SW 1271 (cell line): ENCODE measurements around the gene ZNF680.
"Not testable (repeated sequence)": the region's sequence is repeated elsewhere in the genome, so short reads cannot be mapped to it uniquely, and the experiment has no call there.

ENCODE experiments used
- DNase-seq, 2 experiments: peaks; one replicate each; lab custom pipeline; 2025; lab: John Stamatoyannopoulos, UW

The ZNF680 gene

DNA sequence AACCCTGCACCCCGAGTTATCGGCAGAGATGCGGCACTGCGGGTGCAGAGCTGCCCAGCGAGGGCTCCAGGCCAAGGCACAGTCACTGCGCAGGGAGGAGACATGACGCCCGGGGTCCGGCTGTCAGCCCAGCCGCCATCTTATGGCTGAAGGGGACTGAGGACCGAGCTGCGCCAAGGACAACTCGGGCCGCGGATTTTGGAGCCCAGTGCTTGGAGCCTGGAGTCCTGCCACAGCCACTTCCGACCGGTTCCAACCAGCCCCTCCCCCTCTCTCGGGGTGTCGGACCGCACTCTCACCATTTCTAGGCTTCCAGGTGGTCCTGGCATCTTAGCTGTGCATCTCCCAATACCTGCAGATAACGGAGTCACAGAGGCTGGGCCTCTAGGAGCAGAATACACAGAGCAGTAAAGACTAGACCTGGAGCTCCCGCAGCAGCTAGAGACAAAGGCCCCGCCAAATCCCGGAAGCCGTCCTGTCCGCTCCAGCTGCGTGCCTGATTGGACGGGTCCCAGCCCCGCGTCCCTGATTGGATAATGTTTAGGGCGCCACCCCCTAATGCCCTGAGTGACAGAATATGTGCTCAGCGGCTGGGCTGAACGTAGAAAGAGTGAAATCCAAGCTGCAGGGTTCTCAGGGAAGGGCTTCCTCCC lies at the start of gene ZNF680:
ZNF680 (minus strand) TSS at position 446 of the 653 bp plus-strand sequence; CDS start at position 329, 117 bp downstream.
- DNase-seq: peak; percentile 87 to 95

DNA sequence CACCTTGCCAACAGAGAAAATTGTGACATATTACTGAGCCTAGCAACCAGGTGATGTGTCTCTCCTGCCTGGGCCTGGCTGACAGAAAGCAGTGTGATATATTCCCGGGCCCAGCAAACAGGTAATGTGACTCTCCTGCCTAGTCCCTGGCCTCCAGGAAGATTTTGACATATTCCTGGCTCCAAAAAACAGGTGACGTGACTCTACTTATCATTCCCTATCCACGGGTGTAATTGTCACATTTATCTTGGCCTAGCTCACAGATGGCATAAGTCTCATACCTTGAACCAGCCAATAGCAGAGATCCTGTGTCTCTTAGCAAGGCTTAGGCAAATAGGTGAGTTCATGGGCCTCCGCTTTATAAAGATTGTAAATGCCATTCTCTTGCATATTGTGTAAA lies 49.6 kb upstream of the ZNF680 start:
- DNase-seq: no peak

DNA sequence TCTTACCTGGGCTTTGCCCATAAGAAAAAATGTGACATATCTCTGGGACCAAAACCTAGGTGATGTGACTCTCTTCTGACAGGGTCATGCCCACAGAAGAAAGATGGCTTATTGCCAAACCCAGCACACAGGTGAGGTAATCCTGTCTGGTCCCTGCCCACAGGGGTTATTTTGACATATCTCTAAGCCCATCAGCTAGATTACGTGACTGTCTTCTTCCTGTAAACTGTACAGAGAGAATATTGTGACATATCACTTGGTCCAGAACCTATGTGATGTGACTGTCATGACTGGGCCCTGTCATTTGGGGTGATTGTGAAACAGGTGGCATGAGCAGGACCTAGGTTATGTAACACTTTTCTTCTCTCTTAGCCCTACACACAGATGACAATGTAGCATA lies 48.8 kb upstream of the ZNF680 start:
- no peak for DNase-seq

DNA sequence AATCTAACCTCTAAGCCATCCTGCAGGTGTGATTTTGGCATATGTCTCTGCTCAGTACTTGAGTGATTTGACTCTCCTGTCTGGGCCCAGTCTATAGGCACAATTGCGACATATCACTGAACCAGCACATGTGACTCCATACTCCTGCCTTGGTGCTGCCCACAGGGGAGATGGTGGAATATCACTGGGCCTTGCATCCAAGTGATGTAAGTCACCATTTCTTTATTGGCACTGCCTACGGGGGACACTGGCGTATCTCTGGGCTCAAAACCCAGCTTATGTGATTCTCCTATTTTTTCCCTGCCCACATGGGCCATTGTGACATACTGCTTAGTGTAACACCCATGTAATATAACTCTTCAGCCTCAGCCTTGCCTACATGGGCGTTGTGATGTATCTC lies 48.1 kb upstream of the ZNF680 start:
- DNase-seq: no peak

DNA sequence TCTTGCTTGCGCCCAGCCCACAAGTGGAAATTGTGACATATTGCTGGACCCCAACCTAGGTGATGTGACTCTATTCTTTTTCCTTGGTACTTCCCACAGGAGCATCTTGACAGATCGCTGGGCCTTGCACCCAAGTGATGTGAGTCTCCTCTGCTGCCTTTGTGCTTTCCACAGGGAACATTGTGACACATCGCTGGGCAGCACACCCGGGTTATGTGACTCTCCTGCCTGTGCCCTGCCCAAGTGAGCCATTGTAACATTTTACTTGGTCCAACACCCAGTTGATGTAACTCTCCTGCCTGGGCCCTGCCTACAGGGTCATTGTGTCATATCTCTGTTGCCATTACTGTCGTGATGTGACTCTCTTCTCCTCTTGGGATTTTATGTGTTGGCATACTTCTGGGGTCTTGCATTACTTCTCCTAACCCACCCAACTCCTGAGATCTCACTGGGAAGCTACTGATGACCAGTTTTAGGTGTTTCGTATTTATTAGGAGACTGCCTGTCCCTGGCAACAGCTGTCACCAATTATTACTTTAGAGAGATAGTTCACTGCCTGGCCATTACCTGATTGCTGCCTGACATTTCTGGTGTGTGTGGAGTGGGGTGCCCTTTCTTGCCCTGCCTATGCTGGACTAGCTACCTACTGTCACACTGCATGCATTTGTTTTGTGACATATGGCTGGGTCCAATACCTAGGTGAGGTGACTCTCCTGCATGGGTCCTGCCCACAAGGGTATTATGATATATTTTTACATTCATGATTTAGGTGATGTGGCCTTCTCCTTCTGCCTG lies 45.4 kb upstream of the ZNF680 start:
- no peak for DNase-seq

DNA sequence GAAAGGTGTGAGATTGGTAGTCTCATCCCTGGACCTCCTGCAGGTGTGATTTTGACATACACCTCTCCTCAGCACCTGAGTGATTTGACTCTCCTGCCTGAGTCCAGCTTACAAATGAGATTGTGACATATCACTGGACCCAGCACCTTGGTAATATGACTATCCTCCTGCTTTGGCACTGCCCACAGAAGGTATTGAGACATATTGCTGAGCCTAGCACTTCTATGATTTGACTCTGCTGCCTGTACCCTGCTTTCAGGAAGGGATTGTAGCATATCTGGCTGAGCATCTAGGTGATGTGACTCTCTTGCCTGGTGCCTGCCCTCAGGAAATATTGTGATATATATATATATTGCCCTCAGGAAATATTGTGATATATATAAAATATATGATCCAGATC lies 43.5 kb upstream of the ZNF680 start:
- DNase-seq: no peak

DNA sequence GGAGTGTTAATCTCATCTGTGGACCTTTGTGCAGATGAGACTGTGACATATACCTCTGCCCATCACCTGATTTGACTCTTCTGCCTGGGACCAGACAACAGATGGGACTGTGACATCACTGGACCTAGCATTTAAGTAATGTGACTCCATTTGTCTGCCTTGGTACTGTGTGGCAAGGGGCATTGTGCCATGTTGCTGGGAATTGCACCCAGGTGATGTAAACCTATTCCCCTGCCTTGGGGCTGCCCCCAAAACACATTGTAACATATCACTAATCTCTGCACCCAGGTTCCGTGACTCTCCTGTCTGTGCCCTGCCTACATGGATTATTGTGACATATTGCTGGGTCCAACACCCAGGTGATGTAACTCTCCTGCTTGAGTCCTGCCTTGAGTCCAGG lies 40.4 kb upstream of the ZNF680 start:
- DNase-seq: no peak

DNA sequence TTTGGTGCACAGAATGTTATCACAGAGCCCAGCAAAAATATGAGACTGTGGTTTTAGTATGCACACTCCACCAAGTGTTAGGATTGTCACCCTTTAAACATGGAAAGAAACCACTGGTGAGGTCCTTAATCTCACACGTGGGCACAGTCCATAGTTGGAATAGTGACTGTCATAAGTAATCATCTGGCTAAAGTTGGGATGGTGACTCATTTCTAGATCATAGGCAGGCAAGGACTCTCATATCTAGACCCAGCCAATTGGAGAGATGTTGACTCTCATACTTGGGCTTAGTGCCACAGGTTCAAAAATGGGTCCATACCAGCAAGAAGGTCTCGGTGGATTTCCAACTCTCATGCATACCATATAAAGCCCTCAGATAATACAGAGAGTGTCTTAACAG lies 39.6 kb upstream of the ZNF680 start:
- DNase-seq: no peak

DNA sequence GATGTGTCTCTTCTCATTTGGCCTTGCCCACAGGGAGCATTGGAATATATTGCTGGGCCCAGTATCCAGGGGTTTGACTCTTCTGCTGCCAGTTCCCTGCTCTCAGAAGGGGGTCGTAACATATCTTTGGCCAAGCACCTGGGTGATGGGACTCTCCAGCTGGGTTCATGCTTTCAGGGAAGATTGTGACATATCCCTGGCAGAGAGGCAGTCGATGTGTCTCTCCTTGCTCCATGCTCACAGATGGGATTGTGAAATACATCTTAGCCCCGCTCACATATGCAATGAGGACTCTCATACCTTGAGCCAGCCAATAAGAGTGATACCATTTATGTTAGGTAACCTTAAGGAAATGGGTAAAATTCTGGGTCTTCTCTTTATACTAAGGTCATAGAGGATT lies 39.2 kb upstream of the ZNF680 start:
- DNase-seq: no peak

DNA sequence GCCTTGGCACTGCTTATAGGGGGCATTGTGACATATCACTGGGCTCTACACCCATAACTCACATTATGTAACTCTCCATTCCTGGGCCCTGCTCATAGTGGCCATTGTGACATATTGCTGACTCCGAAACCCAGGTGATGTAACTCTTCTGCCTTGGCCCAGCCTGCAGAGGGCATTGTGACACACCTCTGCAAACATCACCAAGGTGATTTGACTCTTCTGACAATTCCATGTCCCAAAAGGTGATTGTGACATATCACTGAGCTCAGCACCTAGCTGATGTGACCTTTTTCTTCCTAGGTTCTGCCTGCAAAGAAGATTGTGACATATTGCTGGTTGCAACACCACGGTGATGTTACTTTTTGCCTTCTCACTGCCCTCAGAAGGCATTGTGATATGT lies 36.5 kb upstream of the ZNF680 start:
- no peak for DNase-seq

DNA sequence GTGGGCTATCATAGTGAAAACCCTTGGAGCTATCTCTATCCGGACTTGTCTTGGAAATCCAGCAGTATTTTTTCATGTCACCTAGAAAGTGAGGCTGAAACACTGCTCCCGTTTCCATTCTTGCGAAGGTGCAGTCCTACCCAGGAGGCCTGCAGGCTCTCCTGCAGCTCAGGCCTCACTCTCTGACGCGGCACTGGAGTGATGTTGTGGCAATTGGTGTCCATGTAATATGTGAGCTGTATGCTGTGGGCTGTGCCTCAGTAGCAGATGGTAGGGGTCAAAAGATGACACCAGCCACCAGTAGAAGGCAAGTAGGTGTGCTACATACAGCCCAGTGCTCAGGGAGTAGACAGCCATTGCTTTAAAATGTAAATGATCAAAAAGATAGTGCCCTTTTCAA lies 28.1 kb upstream of the ZNF680 start:
- no peak for DNase-seq

DNA sequence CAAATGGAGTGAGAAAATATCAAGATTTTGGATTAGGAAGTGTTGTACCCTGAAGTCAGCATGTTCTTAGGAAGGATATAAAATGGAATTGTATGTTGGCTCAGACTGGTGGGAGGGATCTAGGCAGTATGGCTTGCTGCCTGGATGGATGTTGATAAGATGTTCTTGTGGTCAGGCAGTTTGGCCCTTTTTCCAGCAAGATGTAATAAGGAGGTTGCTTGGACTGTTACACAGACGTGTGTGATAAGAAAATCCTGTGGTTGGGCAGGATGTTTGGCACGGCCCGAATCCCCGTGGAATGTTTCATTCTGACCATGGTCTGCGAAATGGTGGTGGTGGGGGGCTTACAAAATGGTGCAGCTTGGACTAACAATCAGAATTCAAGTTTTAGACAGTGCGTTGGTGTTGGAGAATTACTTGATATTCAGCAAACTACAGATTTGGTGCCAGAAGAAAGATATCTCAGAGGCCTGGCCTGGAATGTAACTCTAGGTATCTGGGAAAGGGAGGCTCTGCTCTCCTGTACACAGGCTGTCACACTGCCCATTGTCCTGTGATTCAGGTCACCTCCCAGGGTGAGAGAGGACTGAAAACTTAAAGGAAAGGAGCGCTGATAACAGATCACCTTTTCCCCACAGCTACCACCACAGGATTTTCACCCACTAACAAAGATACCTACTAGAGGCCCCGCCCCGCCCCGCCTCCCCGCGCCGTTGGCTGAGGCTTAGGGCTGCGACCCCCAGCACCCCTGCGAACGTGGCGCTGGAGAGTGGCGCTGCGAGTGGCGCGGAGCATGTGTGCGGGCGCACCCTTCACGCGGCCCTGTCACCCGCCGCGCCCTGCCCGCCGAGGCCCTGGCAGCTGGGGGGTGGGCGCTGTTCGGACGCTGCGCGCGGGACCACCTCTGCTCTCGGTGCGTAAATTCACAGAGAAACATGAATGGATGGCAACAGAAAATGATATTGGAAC lies 19.3 kb upstream of the ZNF680 start:
- DNase-seq: no peak

DNA sequence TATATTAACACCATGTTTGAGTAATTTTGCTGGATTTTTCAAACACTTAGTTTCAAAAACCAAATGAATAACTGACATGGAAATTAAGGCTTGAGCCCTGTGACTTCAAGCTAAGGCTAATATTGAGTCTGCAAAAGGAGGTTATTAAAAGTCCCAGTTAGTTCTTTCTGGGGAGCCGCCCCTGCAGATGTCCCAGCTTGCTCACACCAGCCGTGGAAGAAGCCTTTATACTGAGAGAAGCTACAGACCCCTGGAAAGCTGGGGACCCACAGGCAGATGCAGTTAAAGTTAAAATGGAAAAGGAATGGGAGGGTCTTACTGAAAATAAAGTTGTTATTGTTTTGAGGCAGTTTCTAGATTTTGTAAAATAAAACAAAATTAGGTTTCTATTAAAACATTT lies 18.5 kb upstream of the ZNF680 start:
- no peak for DNase-seq

DNA sequence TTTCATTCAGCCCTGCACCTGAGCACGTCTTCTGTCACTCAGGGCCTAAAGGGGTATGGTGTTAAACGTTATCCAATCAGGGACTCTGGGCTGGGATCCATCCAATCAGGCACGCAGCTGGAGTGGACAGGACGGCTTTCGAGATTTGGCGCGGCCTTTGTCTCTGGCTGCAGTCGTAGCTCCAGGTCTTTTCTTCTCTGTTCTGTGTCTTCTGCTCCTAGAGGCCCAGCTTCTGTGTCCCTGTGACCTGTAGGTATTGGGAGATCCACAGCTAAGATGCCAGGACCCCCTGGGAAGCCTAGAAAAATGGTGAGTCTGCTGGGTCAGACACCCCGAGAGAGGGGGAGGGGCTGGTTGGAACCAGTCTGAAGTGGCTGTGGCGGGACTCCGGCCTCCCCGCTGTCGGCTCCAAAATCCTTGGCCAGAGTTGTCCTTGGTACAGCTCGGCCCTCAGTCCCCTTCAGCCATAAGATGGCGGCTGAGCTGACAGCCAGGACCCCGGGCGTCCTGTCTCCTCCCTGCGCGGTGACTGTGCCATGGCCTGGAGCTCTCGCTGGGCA lies 11.7 kb upstream of the ZNF680 start:
- peak; percentile 52 to 81 for DNase-seq

DNA sequence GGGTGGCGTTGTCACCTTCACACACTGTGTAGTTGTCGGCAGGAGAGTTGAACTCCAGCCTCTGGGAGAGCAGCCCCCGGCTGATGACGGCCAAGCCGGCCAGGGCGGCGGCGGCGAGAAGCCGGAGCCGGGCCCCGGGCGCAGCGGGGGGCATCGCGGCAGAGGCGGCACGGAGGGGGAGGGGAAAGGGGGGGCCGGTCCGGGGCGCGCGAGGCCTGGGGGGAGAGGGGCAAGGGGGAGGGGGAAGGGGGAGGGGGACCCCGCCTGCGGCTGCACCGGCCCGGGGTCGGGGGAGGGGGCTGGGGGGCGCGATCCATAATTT lies 7.4 kb upstream of the ZNF680 start:
- not testable (repeated sequence) for DNase-seq

DNA sequence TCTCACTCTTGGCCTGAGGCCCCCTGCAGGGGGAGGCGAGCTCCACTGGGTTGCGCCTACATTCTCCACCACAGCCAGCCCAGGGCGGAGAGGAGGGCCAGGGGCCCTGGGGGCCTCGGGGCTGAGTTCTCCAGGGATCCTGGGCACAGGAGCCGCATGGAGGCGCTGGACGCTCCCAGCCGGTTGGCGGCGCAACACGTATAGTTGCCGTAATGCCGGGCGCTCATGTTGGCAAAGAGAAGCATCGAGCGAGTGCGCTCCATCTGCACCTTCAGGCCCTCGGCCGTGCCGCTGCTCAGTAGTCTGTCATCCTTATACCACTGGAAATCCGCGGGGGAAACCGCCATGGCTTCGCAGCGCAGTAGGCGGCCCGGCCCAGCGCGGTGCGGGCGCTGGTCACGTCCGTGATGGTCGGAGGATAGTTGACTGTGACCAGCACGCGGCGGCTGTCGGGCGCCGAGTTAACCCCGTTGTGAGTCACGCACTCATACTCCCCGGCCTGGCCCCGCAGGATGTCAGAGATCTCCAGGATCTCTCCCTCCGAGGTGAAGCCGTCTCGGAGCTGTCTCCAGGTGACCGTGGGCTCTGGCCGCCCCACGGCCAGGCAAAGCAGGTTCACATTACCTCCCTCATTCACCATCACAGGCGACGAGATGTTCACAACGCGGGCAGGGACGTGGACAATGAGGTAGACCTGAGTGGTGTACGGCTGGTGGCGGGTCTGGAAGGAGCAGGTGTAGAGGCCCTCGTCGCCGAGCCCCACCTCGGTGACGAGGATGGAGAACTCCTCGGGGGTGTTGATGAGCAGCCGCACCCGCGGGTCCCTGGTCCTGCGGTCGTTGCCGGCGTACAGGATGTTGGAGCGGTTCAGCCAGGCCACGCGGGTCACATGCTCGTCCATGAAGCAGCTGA lies 6.8 kb upstream of the ZNF680 start:
- DNase-seq: not testable (repeated sequence)

DNA sequence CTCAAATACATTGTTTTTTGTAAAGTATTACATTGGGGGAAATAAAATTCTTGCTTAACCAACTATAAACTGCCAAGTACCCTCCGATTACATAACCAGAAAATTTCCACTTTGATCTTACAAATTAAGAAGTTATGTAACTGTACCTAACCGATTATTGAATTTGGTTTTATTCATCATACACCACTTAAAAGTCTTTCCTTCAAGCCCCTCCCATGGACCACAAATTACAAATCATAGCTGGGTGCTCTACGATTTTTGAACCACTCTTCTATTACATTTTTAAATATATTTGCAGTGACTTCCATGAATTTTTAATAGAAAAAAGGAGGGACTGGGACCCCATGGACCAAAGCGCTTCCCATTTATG lies 630 bp downstream of the ZNF680 start:
- peak in 1 of 2 experiments; percentile 40 for DNase-seq

DNA sequence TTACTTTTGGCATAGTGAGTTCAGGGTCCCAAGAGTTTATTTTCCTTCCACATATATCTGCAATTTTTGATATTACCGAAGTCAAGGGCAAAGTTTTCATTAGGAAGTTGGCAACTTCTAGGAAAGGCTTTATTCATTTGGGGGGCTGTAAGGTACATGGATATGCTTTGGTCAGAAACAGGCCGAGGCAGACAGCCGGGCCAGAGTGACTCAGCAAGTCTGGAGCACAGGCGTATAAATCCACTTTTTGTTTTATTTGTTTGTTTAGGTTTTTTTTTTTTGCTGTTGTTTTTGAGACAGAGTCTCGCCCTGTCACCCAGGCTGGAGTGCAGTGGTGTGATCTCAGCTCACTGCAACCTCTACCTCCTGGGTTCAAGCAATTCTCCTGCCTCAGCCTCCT lies 3.7 kb downstream of the ZNF680 start:
- DNase-seq: no peak

DNA sequence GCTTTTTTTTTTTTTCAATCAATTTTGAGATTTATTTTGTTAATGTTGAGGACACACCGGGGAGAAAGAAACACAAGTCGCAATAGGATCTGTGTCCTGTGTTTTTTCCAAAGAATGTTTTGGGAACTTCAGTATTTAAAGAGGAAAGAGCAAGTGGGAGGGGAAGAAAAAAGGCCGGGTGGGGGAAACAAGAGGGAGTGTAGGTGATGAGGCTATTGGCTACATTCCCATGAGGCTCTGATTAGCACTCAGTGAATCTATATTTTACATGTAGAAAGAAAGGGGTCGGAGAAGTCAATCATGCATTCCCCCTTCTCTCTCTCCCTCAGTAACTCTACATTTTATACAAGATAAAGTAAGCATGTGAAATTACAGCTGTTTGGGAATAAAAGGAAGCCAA lies 4.1 kb downstream of the ZNF680 start:
- no peak for DNase-seq

DNA sequence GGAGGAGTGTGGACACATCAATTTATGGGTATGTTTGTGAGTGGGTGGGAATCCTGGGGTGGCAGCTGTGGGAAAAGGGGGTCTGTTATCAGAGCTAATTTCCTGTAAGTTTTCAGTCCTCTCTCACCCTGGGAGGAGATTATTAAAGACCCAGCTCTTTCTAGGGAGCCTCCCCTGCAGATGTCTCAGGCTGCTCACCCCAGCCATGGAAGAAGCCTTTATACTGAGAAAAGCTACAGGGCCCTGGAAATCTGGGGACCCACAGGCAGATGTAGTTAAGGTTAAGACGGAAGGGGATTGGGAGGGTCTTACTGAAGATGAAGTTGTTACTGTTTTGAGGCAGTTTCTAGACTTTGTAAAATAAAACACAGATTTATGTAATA lies 4.6 kb downstream of the ZNF680 start:
- no peak for DNase-seq

DNA sequence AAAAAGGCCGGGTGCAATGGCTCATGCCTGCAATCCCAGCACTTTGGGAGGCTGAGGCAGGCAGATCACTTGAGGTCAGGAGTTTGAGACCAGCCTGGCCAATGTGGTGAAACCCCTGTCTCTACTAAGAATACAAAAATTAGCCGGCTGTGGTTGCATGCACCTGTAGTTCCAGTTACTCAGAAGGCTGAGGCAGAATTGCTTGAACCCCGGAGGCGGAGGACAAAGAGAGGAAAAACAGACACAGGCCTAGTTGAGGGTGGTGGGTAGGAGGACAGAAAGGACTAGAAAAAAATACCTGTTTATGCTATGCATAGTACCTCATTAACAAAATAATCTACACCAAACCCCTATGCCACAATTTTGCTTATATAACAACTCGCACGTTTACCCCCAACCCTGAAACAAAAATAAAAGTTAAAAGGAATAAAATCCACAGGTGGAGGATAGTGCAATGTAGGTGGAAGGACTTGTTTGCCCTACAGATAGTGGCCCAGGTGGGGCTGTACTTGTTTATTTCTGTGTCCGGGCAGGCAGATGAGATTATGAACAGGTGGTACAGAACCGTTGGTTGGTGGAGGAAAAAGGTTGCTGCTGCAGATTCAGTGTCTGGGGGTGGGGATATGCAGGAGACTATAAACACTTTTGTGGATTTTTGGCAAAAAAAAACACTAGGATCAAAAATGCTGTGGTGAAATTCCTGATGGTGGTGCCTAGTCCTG lies 5.1 kb downstream of the ZNF680 start:
- DNase-seq: no peak
